Adrenal gland (tissue), 5 donors: ENCODE results near the gene DLG2.

ENCODE experiments used
- CTCF ChIP-seq, 6 experiments: fragments of 450-650 bp in 4 of 6; fragments of 200-600 bp in 2 of 6; sonication (generic) in 1 of 6; IDR thresholded peaks; 1 replicate in 5 of 6; 2 replicates in 1 of 6; pipeline versions ENCODE4 v1.5.1 to v1.8.0; 2016 to 2021; ENCODE audit warnings: antibody characterized with exemption in 6 of 6, mild to moderate bottlenecking in 2 of 6, moderate library complexity in 1 of 6
- POLR2A ChIP-seq, 2 donors: fragments of 450-650 bp; IDR thresholded peaks; one replicate each; pipeline ENCODE4 v1.6.1; 2017; ENCODE audit warnings: antibody characterized with exemption in 2 of 2, mild to moderate bottlenecking in 2 of 2, moderate library complexity in 1 of 2
- donor health status: DM: no; HTN: no; CAD: no.

- TF ChIP-seq POLR2A (IDR thresholded peaks at IDR 0.05) (no peak), CTCF (IDR thresholded peaks at IDR 0.05) (no peak)
Measured at GRCh38 chr11:83685730-83686129, 1941.4 kb downstream of the DLG2 start.
